Upper lobe of left lung (tissue), 4 donors: Measurements from ENCODE around the gene ZDHHC8.

Experiments
- POLR2A ChIP-seq, 4 donors: fragments of 450-650 bp; IDR thresholded peaks; one replicate each; pipeline ENCODE4 v1.5.1; 2016 to 2017; ENCODE audit warnings: antibody characterized with exemption in 4 of 4, mild to moderate bottlenecking in 2 of 4
- TF ChIP-seq, protein P1 (sequence below), 6 experiments: fragments of 450-650 bp in 4 of 6; fragments of 200-600 bp in 2 of 6; sonication (generic) in 2 of 6; IDR thresholded peaks; one replicate each; pipeline ENCODE4 v1.5.1; 2016 to 2019; ENCODE audit warnings: antibody characterized with exemption in 6 of 6

DNA sequence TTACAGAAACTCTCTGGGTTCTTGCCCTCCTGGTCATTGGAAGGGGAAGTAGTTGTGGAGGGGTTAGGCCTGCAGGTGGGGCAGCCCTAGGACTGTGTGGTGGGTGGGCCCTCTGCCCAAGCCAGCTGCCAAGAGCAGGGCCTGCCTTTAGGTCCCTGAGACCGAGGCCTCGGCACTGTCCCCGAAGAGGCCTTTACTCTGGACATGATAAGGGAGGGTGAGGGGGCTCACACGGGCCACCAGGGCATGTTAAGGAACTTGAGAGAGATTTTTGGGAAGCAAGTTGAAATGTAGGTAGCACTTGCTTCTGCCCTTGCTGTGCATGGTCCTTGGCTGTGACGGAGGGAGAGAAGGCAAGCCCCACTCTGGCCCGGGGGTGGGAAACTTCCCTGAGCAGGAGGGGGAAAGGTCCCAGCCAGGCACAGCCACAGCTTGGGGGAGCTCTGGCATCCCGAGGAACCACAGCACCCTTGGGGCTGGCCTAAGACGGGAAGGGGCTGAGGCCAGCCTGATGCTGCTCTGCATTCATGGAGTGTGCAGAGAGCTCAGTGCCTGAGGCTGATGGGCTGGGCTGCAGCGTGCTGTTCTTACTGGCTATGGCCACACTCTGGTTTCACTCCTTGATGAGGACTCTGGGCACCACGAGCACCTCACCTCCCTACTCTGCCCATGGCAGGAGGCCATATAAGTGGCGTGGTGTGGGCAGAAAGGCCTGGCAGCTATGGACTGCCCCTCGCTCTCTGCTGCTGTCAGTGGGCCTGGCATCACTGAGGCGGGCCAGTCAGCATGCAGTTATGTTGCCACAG lies 23.4 kb upstream of the ZDHHC8 start:
- TF ChIP-seq, protein P1, sequence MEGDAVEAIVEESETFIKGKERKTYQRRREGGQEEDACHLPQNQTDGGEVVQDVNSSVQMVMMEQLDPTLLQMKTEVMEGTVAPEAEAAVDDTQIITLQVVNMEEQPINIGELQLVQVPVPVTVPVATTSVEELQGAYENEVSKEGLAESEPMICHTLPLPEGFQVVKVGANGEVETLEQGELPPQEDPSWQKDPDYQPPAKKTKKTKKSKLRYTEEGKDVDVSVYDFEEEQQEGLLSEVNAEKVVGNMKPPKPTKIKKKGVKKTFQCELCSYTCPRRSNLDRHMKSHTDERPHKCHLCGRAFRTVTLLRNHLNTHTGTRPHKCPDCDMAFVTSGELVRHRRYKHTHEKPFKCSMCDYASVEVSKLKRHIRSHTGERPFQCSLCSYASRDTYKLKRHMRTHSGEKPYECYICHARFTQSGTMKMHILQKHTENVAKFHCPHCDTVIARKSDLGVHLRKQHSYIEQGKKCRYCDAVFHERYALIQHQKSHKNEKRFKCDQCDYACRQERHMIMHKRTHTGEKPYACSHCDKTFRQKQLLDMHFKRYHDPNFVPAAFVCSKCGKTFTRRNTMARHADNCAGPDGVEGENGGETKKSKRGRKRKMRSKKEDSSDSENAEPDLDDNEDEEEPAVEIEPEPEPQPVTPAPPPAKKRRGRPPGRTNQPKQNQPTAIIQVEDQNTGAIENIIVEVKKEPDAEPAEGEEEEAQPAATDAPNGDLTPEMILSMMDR (IDR thresholded peaks at IDR 0.05): no peak
- TF ChIP-seq POLR2A (IDR thresholded peaks at IDR 0.05): no peak
